ENCODE data around the gene MAPK6. TPM values are rescaled to one million over a fixed set of nuclear protein-coding genes. Genes with fewer than 3 reads are reported as not detected.

The MAPK6 gene
- total and polyA plus RNA-seq, 8 donors: 24.6 to 35.8 (median 26.4) TPM

- TF ChIP-seq CTCF (IDR thresholded peaks at IDR 0.05): no peak
- intact Hi-C loops (cut with DNase I): no loop called here
- peaks cover 3 to 4% of the 10 kb centered on the region in 2 donors for H3K4me1 ChIP-seq
- H3K9me3 ChIP-seq: no peaks in the 10 kb centered on the region
- H3K4me3 ChIP-seq: no peak overlapping the region
- H3K36me3 ChIP-seq: no peaks in the 10 kb centered on the region
- H3K27ac ChIP-seq: no peak overlapping the region
- DNase-seq (no peak), ATAC-seq (no peak)
- H3K27me3 ChIP-seq: peaks cover 0 to 3% of the 10 kb centered on the region in 2 donors
Observed at GRCh38 chr15:52104532-52105004, 85.5 kb downstream of the MAPK6 start.

- ATAC-seq (no peak), DNase-seq (no peak)
- Histone ChIP-seq H3K4me3 (no peak overlapping the region), H3K27me3 (peaks cover 5 to 16% of the 10 kb centered on the region in 2 donors), H3K4me1 (peaks cover 2 to 3% of the 10 kb centered on the region in 2 donors), H3K36me3 (no peaks in the 10 kb centered on the region), H3K27ac (no peak overlapping the region), H3K9me3 (no peaks in the 10 kb centered on the region)
- no peak for TF ChIP-seq CTCF (IDR thresholded peaks at IDR 0.05)
- intact Hi-C loops (cut with DNase I): no loop called here
Observed at GRCh38 chr15:52105846-52106245, 86.8 kb downstream of the MAPK6 start.

GRCh38 chr15:52106641-52107040 is 87.6 kb downstream of the MAPK6 start:
- Histone ChIP-seq H3K36me3 (no peaks in the 10 kb centered on the region), H3K9me3 (no peaks in the 10 kb centered on the region), H3K4me3 (no peak overlapping the region), H3K27me3 (peaks cover 9 to 23% of the 10 kb centered on the region in 2 donors), H3K4me1 (peaks cover 0 to 3% of the 10 kb centered on the region in 2 donors), H3K27ac (no peak overlapping the region)
- DNase-seq: no peak
- intact Hi-C loops (cut with DNase I): no loop called here
- no peak for TF ChIP-seq CTCF (IDR thresholded peaks at IDR 0.05)
- ATAC-seq: no peak

- Histone ChIP-seq H3K4me1 (peaks cover 0 to 9% of the 10 kb centered on the region in 2 donors), H3K27me3 (peaks cover 12 to 29% of the 10 kb centered on the region in 2 donors), H3K27ac (no peak overlapping the region), H3K9me3 (no peaks in the 10 kb centered on the region), H3K4me3 (no peak overlapping the region), H3K36me3 (no peaks in the 10 kb centered on the region)
- intact Hi-C loops (cut with DNase I): no loop called here
- no peak for ATAC-seq
- DNase-seq: no peak
- no peak for TF ChIP-seq CTCF (IDR thresholded peaks at IDR 0.05)
Observed at GRCh38 chr15:52107238-52107637, 88.2 kb downstream of the MAPK6 start.

- H3K9me3 ChIP-seq: no peaks in the 10 kb centered on the region
- H3K4me3 ChIP-seq: no peak overlapping the region
- no peak for ATAC-seq
- intact Hi-C loops (cut with DNase I): no loop called here
- DNase-seq: no peak
- H3K36me3 ChIP-seq: no peaks in the 10 kb centered on the region
- no peak for TF ChIP-seq CTCF (IDR thresholded peaks at IDR 0.05)
- no peak overlapping the region for H3K27ac ChIP-seq
- H3K27me3 ChIP-seq: peaks cover 16 to 40% of the 10 kb centered on the region in 2 donors
- peaks cover 0 to 11% of the 10 kb centered on the region in 2 donors for H3K4me1 ChIP-seq
Observed at GRCh38 chr15:52109559-52110451, 90.8 kb downstream of the MAPK6 start.

Data from left lung (tissue), 10 donors.